ENCODE results near the gene MYO1G.
"Not testable (repeated sequence)": the region's sequence is repeated elsewhere in the genome, so short reads cannot be mapped to it uniquely, and the experiment has no call there.

MYO1G gene

GRCh38 chr7:44978511-44979366 lies at the start of gene MYO1G:
MYO1G (minus strand) TSS chr7:44979015; CDS start chr7:44978961, 54 bp downstream.
- peak; percentile 57 to 68 for DNase-seq (ENCODE audit: low read depth in 2 of 2, low spot score in 1 of 2)

- no peak for DNase-seq (ENCODE audit: low read depth in 2 of 2, low spot score in 1 of 2)
These were observed 49.5 kb upstream of the MYO1G start for GRCh38 chr7:45028138-45028919.

- DNase-seq (ENCODE audit: low read depth in 2 of 2, low spot score in 1 of 2), result no peak
These were observed 48.9 kb upstream of the MYO1G start for GRCh38 chr7:45027774-45028114.

GRCh38 chr7:45026984-45027773 lies 48.4 kb upstream of the MYO1G start:
- DNase-seq (ENCODE audit: low read depth in 2 of 2, low spot score in 1 of 2), result peak in 1 of 2 donors; percentile 13

GRCh38 chr7:45026013-45026412 lies 47.2 kb upstream of the MYO1G start:
- DNase-seq (ENCODE audit: low read depth in 2 of 2, low spot score in 1 of 2), result no peak

- not testable (repeated sequence) for DNase-seq (ENCODE audit: low read depth in 2 of 2, low spot score in 1 of 2)
These were observed 46.7 kb upstream of the MYO1G start for GRCh38 chr7:45025473-45025872.

GRCh38 chr7:45024126-45024744 lies 45.4 kb upstream of the MYO1G start:
- DNase-seq (ENCODE audit: low read depth in 2 of 2, low spot score in 1 of 2), result no peak

- no peak for DNase-seq (ENCODE audit: low read depth in 2 of 2, low spot score in 1 of 2)
These were observed 42.9 kb upstream of the MYO1G start for GRCh38 chr7:45021604-45022296.

- no peak for DNase-seq (ENCODE audit: low read depth in 2 of 2, low spot score in 1 of 2)
These were observed 42.1 kb upstream of the MYO1G start for GRCh38 chr7:45020915-45021314.

GRCh38 chr7:45017253-45017652 lies 38.4 kb upstream of the MYO1G start:
- no peak for DNase-seq (ENCODE audit: low read depth in 2 of 2, low spot score in 1 of 2)

GRCh38 chr7:45015313-45015712 lies 36.5 kb upstream of the MYO1G start:
- DNase-seq (ENCODE audit: low read depth in 2 of 2, low spot score in 1 of 2), result no peak

- no peak for DNase-seq (ENCODE audit: low read depth in 2 of 2, low spot score in 1 of 2)
These were observed 34.7 kb upstream of the MYO1G start for GRCh38 chr7:45013465-45013967.

- no peak for DNase-seq (ENCODE audit: low read depth in 2 of 2, low spot score in 1 of 2)
These were observed 28.9 kb upstream of the MYO1G start for GRCh38 chr7:45007571-45008328.

GRCh38 chr7:45007106-45007505 lies 28.3 kb upstream of the MYO1G start:
- DNase-seq (ENCODE audit: low read depth in 2 of 2, low spot score in 1 of 2), result no peak

GRCh38 chr7:45003789-45004188 lies 25.0 kb upstream of the MYO1G start:
- DNase-seq (ENCODE audit: low read depth in 2 of 2, low spot score in 1 of 2), result no peak

GRCh38 chr7:45001826-45002225 lies 23.0 kb upstream of the MYO1G start:
- DNase-seq (ENCODE audit: low read depth in 2 of 2, low spot score in 1 of 2), result no peak

GRCh38 chr7:45001138-45001694 lies 22.4 kb upstream of the MYO1G start:
- peak in 1 of 2 donors; percentile 43 for DNase-seq (ENCODE audit: low read depth in 2 of 2, low spot score in 1 of 2)

GRCh38 chr7:45000093-45001032 lies 21.5 kb upstream of the MYO1G start, which contains the start of gene CCM2:
CCM2 (plus strand) TSS chr7:45000201; CDS start chr7:45000334, 133 bp downstream.
- no peak for DNase-seq (ENCODE audit: low read depth in 2 of 2, low spot score in 1 of 2)
